Glomerular endothelial cell (primary cell): ENCODE results near the gene ACOT9. TPM values are rescaled to one million over a fixed set of nuclear protein-coding genes. Genes with fewer than 3 reads are reported as not detected.
"Not testable (repeated sequence)": the region's sequence is repeated elsewhere in the genome, so short reads cannot be mapped to it uniquely, and the experiment has no call there.

Source experiments
- DNase-seq: peaks from one replicate; pipeline ENCODE4 v3.0.0-alpha.2; 2011; ENCODE audit warnings: low read depth, low spot score; ENCODE audit errors: extremely low read depth
- total RNA-seq: library from RNA; depleted of rRNA; stranded (reverse); fragments of >200 nt; gene quantifications from 2 replicates; pipeline ENCODE4 v1.2.3, GENCODE V29; 2015

Gene ACOT9
- total RNA-seq, 1 donor from 2014 or later = 64.1 TPM

GRCh38 chrX:23766650-23767551 is 23.8 kb upstream of the ACOT9 start:
- no peak for DNase-seq

GRCh38 chrX:23765868-23766267 is 22.8 kb upstream of the ACOT9 start:
- DNase-seq = no peak

GRCh38 chrX:23765449-23765848 is 22.4 kb upstream of the ACOT9 start:
- DNase-seq = no peak

- no peak for DNase-seq
Measured at GRCh38 chrX:23764188-23764984, 21.3 kb upstream of the ACOT9 start.

- DNase-seq = no peak
Measured at GRCh38 chrX:23759821-23760220, 16.7 kb upstream of the ACOT9 start.

GRCh38 chrX:23756165-23756564 is 13.1 kb upstream of the ACOT9 start:
- no peak for DNase-seq

- no peak for DNase-seq
Measured at GRCh38 chrX:23754664-23755063, 11.6 kb upstream of the ACOT9 start.

- no peak for DNase-seq
Measured at GRCh38 chrX:23752740-23753415, 9.8 kb upstream of the ACOT9 start.

GRCh38 chrX:23749576-23749975 is 6.5 kb upstream of the ACOT9 start:
- no peak for DNase-seq

GRCh38 chrX:23749129-23749528 is 6.1 kb upstream of the ACOT9 start:
- no peak for DNase-seq

GRCh38 chrX:23745786-23746185 is 2.7 kb upstream of the ACOT9 start:
- peak; percentile 60 for DNase-seq

- not testable (repeated sequence) for DNase-seq
Measured at GRCh38 chrX:23743623-23743971, 521 bp upstream of the ACOT9 start.

GRCh38 chrX:23742174-23742696 is 841 bp downstream of the ACOT9 start:
- DNase-seq = no peak

GRCh38 chrX:23737413-23737812 is 5.7 kb downstream of the ACOT9 start:
- no peak for DNase-seq

GRCh38 chrX:23736030-23736429 is 7.0 kb downstream of the ACOT9 start:
- DNase-seq = no peak

- DNase-seq = no peak
Measured at GRCh38 chrX:23732704-23733103, 10.4 kb downstream of the ACOT9 start.

- no peak for DNase-seq
Measured at GRCh38 chrX:23731951-23732350, 11.1 kb downstream of the ACOT9 start.

GRCh38 chrX:23729214-23729613 is 13.9 kb downstream of the ACOT9 start:
- DNase-seq = no peak

- no peak for DNase-seq
Measured at GRCh38 chrX:23727206-23727605, 15.9 kb downstream of the ACOT9 start.

- DNase-seq = no peak
Measured at GRCh38 chrX:23726191-23726590, 16.9 kb downstream of the ACOT9 start.

GRCh38 chrX:23720117-23720677 is 22.9 kb downstream of the ACOT9 start:
- no peak for DNase-seq
